Nephron (organoid): ENCODE results near the gene GRIN2C.
A peak's percentile ranks its signal among the peaks of the same experiment; 100 is the strongest.

Source experiments
- H3K27ac Mint-ChIP-seq, 3 experiments: 2 replicates each; pipeline ENCODE4 v1.8.0; 2020; ENCODE audit warnings: mixed read lengths in 3 of 3, mild to moderate bottlenecking in 2 of 3, moderate library complexity in 1 of 3
- H3K27me3 Mint-ChIP-seq: 2 replicates; pipeline ENCODE4 v1.8.0; 2021; ENCODE audit warnings: low read depth, mild to moderate bottlenecking, moderate library complexity, mixed read lengths
- H3K36me3 Mint-ChIP-seq: 2 replicates; pipeline ENCODE4 v1.8.0; 2020; ENCODE audit warnings: low read depth, mixed read lengths
- H3K4me1 Mint-ChIP-seq: 2 replicates; pipeline ENCODE4 v1.8.0; 2020; ENCODE audit warnings: mixed read lengths
- H3K4me3 Mint-ChIP-seq, 3 experiments: 2 replicates each; pipeline ENCODE4 v1.8.0; 2020; ENCODE audit warnings: mild to moderate bottlenecking in 3 of 3, mixed read lengths in 3 of 3, moderate library complexity in 2 of 3
- H3K9me3 Mint-ChIP-seq: 2 replicates; pipeline ENCODE4 v1.8.0; 2020; ENCODE audit warnings: mixed read lengths
- CTCF ChIP-seq, 3 experiments: fragments of 200-600 bp; sonication (generic); IDR thresholded peaks; one replicate each; pipeline ENCODE4 v1.5.0; 2021; ENCODE audit warnings: antibody characterized with exemption in 3 of 3; ENCODE audit not compliant: unreplicated experiment in 3 of 3

GRIN2C gene

GRCh38 chr17:74858672-74859458 is 820 bp downstream of the GRIN2C start:
- Mint-ChIP-seq H3K4me3 (peak overlapping the region; percentile 55 to 67 (median 62)), H3K36me3 (no peaks in the 10 kb centered on the region), H3K27me3 (peaks cover 95% of the 10 kb centered on the region), H3K9me3 (no peaks in the 10 kb centered on the region), H3K27ac (no peak overlapping the region), H3K4me1 (no peaks in the 10 kb centered on the region)
- no peak for TF ChIP-seq CTCF (IDR thresholded peaks at IDR 0.05; ENCODE audit: unreplicated experiment in 3 of 3)

- no peaks in the 10 kb centered on the region for H3K36me3 Mint-ChIP-seq
- H3K9me3 Mint-ChIP-seq = no peaks in the 10 kb centered on the region
- no peak overlapping the region for H3K4me3 Mint-ChIP-seq
- peaks cover 96% of the 10 kb centered on the region for H3K27me3 Mint-ChIP-seq
- no peak for TF ChIP-seq CTCF (IDR thresholded peaks at IDR 0.05; ENCODE audit: unreplicated experiment in 3 of 3)
- H3K27ac Mint-ChIP-seq = no peak overlapping the region
- no peaks in the 10 kb centered on the region for H3K4me1 Mint-ChIP-seq
Measured at GRCh38 chr17:74857191-74857590, 2.5 kb downstream of the GRIN2C start.

- Mint-ChIP-seq H3K9me3 (no peaks in the 10 kb centered on the region), H3K36me3 (no peaks in the 10 kb centered on the region), H3K4me1 (no peaks in the 10 kb centered on the region), H3K4me3 (no peak overlapping the region), H3K27ac (no peak overlapping the region), H3K27me3 (peaks cover 95% of the 10 kb centered on the region)
- no peak for TF ChIP-seq CTCF (IDR thresholded peaks at IDR 0.05; ENCODE audit: unreplicated experiment in 3 of 3)
Measured at GRCh38 chr17:74856112-74856511, 3.6 kb downstream of the GRIN2C start.

DNA sequence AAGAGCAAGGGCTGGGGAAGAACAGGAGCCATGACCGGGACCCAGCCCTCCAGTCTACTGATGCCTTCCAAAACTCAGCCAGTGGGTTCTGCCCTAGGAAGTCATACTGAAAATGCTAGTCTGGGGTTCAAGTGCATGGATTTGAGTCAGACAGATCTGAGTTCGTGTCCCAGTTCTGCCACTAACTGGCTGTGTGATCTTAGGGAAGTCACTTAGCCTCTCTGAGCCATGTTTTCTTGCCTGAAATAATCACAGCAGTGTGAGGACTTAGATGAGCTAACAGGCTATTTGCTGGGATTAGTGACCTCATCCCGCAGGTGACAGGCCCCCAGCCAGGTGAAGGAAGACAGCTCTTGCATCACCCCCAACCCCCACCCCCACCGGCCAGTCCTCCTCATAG is 4.4 kb downstream of the GRIN2C start:
- H3K27me3 Mint-ChIP-seq = peaks cover 95% of the 10 kb centered on the region
- no peaks in the 10 kb centered on the region for H3K4me1 Mint-ChIP-seq

GRCh38 chr17:74854792-74855191 is 4.9 kb downstream of the GRIN2C start:
- Mint-ChIP-seq H3K27ac (no peak overlapping the region), H3K4me1 (no peaks in the 10 kb centered on the region), H3K4me3 (no peak overlapping the region), H3K27me3 (peaks cover 95% of the 10 kb centered on the region), H3K36me3 (no peaks in the 10 kb centered on the region), H3K9me3 (no peaks in the 10 kb centered on the region)
- TF ChIP-seq CTCF (IDR thresholded peaks at IDR 0.05; ENCODE audit: unreplicated experiment in 3 of 3) = no peak

More for the DNA sequence above, 4.4 kb downstream of the GRIN2C start:
- no peaks in the 10 kb centered on the region for H3K36me3 Mint-ChIP-seq
- H3K27ac Mint-ChIP-seq = no peak overlapping the region
- no peaks in the 10 kb centered on the region for H3K9me3 Mint-ChIP-seq
- no peak for TF ChIP-seq CTCF (IDR thresholded peaks at IDR 0.05; ENCODE audit: unreplicated experiment in 3 of 3)
- no peak overlapping the region for H3K4me3 Mint-ChIP-seq

DNA sequence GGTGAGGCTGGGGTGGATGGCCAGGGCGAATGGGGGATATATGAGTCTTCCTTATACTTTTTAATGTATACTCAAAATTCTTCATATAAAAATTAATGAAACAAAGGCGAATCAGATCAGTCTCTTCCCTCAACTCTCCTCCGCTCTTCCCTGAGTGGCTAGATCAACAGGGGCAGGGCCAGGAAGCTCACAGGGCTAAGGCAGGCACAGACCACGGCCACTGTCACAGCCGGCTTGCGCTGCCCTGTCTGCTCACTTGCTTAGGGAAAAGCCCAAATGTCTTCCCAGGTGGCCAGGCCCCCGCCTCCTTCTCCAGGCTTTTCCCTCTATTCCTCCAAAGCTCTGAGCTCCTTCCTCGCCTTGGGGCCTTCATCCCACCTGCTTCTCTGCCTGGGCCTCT is 6.0 kb downstream of the GRIN2C start:
- TF ChIP-seq CTCF (IDR thresholded peaks at IDR 0.05; ENCODE audit: unreplicated experiment in 3 of 3) = no peak
- Mint-ChIP-seq H3K27me3 (peaks cover 96% of the 10 kb centered on the region), H3K36me3 (no peaks in the 10 kb centered on the region), H3K27ac (no peak overlapping the region), H3K4me1 (no peaks in the 10 kb centered on the region), H3K9me3 (no peaks in the 10 kb centered on the region), H3K4me3 (peak overlapping the region in 1 of 3 experiments; percentile 4)
